GM10847 (cell line): ENCODE data around the gene BPIFB2.

Experiments used
- POLR2A ChIP-seq: IDR thresholded peaks from 2 replicates; pipeline ENCODE4 v1.6.1; 2011; ENCODE audit not compliant: insufficient read length; ENCODE audit errors: extremely low read depth

Gene BPIFB2

DNA sequence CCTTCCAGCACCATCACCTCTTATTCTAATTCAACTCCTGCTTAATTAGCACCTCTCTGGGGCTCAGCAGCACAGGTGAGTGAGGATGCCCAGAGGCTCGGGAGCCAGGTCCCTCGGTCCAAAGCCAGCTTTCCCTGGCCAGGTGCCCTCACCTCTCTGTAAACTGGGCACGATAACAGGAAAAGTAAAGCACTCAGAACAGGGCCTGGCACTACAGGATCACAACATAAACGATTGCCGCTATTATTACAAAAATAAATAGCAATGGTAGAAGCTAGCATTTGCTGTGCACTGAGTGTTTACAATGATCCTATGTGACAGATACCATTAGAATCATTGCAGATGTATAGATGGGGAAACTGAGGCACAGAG, 2.6 kb downstream of the BPIFB2 start:
- no peak for TF ChIP-seq POLR2A

GRCh38 chr20:33010674-33011449, 3.4 kb downstream of the BPIFB2 start:
- TF ChIP-seq POLR2A, result no peak

DNA sequence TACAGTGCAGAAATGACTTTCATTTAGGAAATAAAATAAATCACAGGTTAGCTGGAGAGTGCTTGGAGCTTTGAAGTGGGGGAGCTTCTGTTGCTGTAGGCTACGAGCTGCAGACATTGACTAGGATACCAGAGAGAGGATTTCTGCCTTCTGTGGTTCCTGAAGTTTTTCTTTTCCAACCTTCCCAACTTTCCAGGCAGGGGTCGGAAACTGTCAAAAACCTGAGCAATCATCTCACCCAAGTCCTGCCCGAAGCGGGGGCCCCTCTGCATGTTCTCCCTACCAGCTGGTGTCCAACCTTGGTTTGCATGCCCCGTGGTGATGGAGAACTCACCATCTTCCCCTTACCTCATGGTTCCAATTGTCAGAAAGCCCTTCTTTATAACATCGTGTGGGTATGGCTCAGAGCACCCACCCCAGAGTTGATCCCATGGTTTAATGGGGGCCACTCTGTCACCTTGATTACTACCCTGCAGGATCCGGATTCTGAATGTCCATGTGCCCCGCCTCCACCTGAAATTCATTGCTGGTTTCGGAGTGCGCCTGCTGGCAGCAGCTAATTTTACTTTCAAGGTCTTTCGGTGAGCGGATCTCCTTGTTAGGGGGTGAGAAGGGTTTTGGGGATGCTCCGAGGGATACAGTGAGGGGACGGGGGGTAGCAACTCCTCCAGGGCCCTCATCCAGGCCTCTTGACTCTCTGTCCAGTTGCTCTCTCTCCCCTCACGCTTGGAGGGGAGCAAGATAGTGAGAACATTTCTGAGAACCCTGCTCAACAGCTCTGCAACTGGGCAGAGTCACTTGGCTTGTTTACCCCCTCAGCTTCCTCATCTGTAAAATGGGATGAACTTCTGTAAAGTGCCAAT, 5.1 kb downstream of the BPIFB2 start:
- TF ChIP-seq POLR2A, result no peak

DNA sequence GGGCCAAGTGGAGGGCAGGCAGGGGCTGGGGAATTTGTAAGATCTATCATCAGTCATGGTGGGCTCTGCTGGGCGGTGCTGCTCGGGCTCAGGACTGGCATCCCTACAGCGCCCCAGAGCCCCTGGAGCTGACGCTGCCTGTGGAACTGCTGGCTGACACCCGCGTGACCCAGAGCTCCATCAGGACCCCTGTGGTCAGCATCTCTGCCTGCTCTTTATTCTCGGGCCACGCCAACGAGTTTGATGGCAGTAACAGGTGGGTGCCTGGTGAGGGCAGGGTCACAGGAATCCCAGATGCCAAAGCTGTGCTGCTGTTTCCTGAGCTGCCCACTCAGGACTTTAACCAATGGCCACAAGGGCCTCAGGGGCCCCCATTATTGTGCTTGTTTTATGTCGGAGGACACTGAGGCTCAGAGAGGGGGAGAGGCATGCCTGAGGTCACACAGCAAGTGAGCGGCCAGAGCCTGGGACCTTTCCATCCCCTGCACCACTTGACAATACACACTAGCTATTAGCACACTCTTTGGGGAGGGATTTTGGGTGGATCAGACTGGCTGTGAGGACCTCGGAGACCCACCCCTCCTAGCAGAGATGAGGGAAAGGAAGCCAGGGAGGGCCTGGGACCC, 6.3 kb downstream of the BPIFB2 start:
- no peak for TF ChIP-seq POLR2A

GRCh38 chr20:33014336-33015113, 7.0 kb downstream of the BPIFB2 start:
- no peak for TF ChIP-seq POLR2A

- TF ChIP-seq POLR2A, result no peak
These were observed 7.6 kb downstream of the BPIFB2 start for GRCh38 chr20:33015114-33015484.

- no peak for TF ChIP-seq POLR2A
These were observed 8.4 kb downstream of the BPIFB2 start for GRCh38 chr20:33015700-33016580.

GRCh38 chr20:33016581-33017109, 9.1 kb downstream of the BPIFB2 start:
- TF ChIP-seq POLR2A, result no peak

GRCh38 chr20:33017542-33017941, 10.0 kb downstream of the BPIFB2 start:
- TF ChIP-seq POLR2A, result no peak

DNA sequence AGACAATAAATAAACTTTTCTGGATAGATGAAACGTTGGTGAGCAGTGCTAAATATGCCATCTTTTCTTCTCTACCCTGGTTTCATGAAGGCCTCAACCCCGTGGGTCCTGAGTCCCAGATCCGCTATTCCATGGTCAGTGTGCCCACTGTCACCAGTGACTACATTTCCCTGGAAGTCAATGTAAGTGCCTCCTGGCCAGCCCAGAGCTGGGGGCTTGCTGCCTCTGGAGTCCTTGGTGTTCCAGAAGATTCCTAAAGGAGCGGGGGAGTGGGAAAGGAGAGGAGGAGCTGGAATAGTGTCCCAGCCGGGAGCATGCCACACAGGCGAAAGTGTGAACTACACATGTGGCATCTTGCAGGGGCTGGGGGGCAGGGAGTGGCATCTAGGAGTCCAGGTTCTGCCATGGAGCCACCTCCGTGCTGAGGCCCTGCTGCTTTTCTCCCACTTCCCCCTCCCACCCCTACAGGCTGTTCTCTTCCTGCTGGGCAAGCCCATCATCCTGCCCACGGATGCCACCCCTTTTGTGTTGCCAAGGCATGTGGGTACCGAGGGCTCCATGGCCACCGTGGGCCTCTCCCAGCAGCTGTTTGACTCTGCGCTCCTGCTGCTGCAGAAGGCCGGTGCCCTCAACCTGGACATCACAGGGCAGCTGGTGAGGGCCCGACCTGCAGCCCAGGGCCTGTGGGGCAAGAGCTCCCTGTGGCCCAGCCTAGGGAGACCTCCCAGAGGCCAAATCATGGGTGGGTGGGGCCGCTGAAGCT, 10.8 kb downstream of the BPIFB2 start:
- no peak for TF ChIP-seq POLR2A

DNA sequence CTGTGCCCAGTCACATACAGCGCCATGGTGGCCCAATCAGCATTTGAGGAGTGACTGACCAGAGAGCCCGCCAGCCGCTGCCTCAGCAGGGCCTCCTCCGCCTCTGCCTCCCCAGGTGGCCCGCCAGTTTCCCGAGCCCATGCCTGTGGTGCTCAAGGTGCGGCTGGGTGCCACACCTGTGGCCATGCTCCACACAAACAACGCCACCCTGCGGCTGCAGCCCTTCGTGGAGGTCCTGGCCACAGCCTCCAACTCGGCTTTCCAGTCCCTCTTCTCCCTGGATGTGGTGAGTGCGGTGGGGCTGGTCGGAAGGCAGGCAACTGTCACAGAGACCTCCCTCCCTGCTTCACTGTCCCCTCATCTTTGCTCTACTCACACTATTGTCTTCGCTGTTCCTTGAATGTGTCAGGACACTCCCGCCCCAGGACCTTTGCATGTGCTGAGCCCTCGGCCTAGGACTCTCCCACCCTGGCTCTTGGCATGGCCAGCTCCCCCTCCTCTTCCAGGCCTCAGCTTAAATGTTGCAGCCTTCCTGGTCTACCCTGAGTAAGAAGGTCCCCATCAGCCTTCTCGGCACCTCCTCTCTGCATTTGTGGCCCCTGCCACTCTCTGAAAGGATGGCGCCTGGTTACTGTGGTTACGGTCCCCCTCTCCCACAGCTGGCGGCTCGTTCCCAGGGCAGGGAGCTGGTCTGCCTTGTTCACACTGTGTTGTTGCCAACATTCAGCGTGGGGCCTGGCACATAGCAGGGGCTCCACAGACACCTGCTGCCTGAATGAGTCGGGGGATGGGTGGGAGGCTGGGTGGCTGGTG, 12.2 kb downstream of the BPIFB2 start:
- TF ChIP-seq POLR2A, result no peak
